Fibroblast of mammary gland (primary cell): ENCODE measurements around the gene NIN.

Experiments used
- DNase-seq: peaks from one replicate; pipeline ENCODE4 v3.0.0-alpha.2; 2010; ENCODE audit warnings: low read depth
- H3K4me3 ChIP-seq: 2 replicates; pipeline ENCODE4 v1.5.1; 2011; ENCODE audit warnings: low read depth, mild to moderate bottlenecking, low read length, moderate library complexity; ENCODE audit not compliant: control insufficient read depth
- CTCF ChIP-seq: conservative IDR thresholded peaks from 2 replicates; pipeline ENCODE4 v1.5.1; 2011; ENCODE audit warnings: low read depth, low read length, inconsistent platforms; ENCODE audit not compliant: control insufficient read depth, insufficient read depth

NIN gene

DNA sequence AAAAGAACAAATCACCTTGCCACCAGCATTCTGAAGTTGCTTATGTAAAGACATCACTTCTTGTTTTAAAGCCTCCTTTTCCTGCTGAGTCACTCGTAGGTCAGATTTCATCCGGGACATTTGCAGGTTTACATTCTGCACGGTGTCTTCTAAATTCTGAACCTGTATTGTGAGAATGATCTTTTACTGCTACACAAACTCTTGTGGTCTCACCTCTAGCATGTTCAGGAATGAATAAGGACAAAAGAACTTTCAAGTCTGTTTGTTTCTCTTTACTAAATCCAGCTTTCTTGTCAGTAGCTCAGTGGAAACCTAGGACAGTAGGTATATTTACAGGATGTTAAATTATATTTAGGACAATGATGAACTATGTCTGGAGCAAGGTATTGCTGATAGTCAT, 89.4 kb downstream of the NIN start:
- TF ChIP-seq CTCF, result no peak
- DNase-seq, result peak; percentile 38
- H3K4me3 ChIP-seq, result no peak overlapping the region

GRCh38 chr14:50740856-50741255, 90.1 kb downstream of the NIN start:
- TF ChIP-seq CTCF, result no peak
- no peak for DNase-seq
- H3K4me3 ChIP-seq, result no peak overlapping the region

DNA sequence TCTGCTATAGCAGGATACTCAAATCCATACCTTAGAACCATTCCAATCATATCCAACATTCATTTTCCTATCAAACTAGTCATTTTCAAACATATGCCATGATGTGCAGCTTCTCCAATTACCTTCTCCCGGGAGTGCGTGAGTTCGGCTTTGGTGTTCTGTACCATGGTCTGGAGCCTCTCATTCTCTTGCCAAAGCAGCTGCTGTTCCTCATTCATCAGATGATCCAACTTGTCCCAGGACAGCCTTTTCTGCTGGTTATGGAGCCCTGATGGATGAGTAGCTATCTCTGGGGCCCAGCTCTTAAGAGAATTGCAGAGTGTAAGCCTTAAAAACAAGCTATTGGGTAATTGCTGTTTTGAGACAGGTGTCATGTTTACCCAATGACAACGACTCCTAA, 91.8 kb downstream of the NIN start:
- TF ChIP-seq CTCF, result no peak
- DNase-seq, result no peak
- H3K4me3 ChIP-seq, result no peak overlapping the region

GRCh38 chr14:50736932-50737419, 94.0 kb downstream of the NIN start:
- no peak for TF ChIP-seq CTCF
- H3K4me3 ChIP-seq, result no peak overlapping the region
- DNase-seq, result no peak

DNA sequence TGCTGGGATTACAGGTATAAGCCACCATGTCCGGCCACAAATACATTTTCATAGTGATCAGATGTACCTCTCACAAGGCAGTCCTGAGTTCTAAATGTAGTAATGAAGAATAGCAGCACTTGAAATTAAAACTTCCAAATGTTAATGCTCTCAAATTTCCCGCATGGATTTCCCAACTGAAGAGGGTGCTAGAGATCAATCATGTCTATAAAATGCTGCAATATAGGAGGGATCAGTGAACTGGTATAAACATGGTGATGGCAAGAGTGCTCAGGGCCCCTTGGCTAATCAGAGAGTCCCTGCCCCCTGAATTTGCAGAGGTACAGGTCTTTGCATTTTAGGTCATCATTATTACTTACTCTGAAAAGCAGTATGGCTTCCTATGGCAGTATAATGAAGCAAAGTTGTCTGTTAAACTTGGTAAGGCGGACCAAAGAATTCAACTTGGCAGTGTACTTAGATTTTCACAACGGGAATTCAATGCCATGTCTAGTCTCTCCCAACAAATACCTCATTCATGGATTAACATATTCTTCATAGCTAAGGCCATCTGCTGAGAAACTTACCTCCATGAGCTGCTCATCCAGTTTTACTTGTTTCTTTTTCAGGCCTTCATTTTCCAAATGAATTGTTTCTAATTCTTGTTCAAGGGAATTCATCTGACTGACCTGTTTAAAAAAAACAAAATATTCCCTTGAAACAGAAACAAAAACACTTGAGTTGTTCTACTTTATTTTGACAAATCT, 95.8 kb downstream of the NIN start:
- H3K4me3 ChIP-seq, result no peak overlapping the region
- TF ChIP-seq CTCF, result peak; percentile 6
- DNase-seq, result peak; percentile 27

GRCh38 chr14:50733494-50733893, 97.5 kb downstream of the NIN start:
- peak; percentile 18 for DNase-seq
- no peak for TF ChIP-seq CTCF
- H3K4me3 ChIP-seq, result no peak overlapping the region
